ENCODE results near the gene SLC27A2. TPM values are rescaled to one million over a fixed set of nuclear protein-coding genes. Genes with fewer than 3 reads are reported as not detected.

The SLC27A2 gene
- total RNA-seq, 1 experiment from 2014 or later: 0.77 TPM

GRCh38 chr15:50231761-50232160, 49.8 kb downstream of the SLC27A2 start:
- no peak overlapping the region for H3K27ac ChIP-seq (ENCODE audit: low read depth, low read length, poor library complexity, severe bottlenecking)
- DNase-seq (ENCODE audit: low spot score): no peak
- peaks cover 5% of the 10 kb centered on the region for H3K4me1 ChIP-seq (ENCODE audit: insufficient read depth, low read length, poor library complexity, severe bottlenecking)
- intact Hi-C loops (cut with micrococcal nuclease; ENCODE audit: unreplicated experiment): no loop called here
- CTCF ChIA-PET: no interaction called here
- POLR2A ChIA-PET (ENCODE audit: low non-redundant PET): no interaction called here
- TF ChIP-seq CTCF (conservative IDR thresholded peaks at IDR 0.05; ENCODE audit: low read depth, low read length) (no peak), EZH2 (IDR thresholded peaks at IDR 0.05; ENCODE audit: borderline replicate concordance, low read depth, low read length, poor library complexity, severe bottlenecking) (no peak)
- BruUV-seq (replicated peaks): no TSS peak
- H3K9me3 ChIP-seq (ENCODE audit: low read depth, low read length, poor library complexity, severe bottlenecking): no peaks in the 10 kb centered on the region
- no peaks in the 10 kb centered on the region for H3K36me3 ChIP-seq (ENCODE audit: insufficient read depth, low read length, poor library complexity, severe bottlenecking)
- H3K4me3 ChIP-seq (ENCODE audit: low read depth, low read length, poor library complexity, severe bottlenecking): no peak overlapping the region
- H3K27me3 ChIP-seq (replicated peaks; ENCODE audit: insufficient read depth, low read depth, low read length, poor library complexity): no peaks in the 10 kb centered on the region

- H3K9me3 ChIP-seq (ENCODE audit: low read depth, low read length, poor library complexity, severe bottlenecking): no peaks in the 10 kb centered on the region
- CTCF ChIA-PET: no interaction called here
- H3K27ac ChIP-seq (ENCODE audit: low read depth, low read length, poor library complexity, severe bottlenecking): no peak overlapping the region
- DNase-seq (ENCODE audit: low spot score): no peak
- no peaks in the 10 kb centered on the region for H3K36me3 ChIP-seq (ENCODE audit: insufficient read depth, low read length, poor library complexity, severe bottlenecking)
- intact Hi-C loops (cut with micrococcal nuclease; ENCODE audit: unreplicated experiment): no loop called here
- no peak overlapping the region for H3K4me3 ChIP-seq (ENCODE audit: low read depth, low read length, poor library complexity, severe bottlenecking)
- BruUV-seq (replicated peaks): no TSS peak
- peaks cover 5% of the 10 kb centered on the region for H3K4me1 ChIP-seq (ENCODE audit: insufficient read depth, low read length, poor library complexity, severe bottlenecking)
- no peak for TF ChIP-seq CTCF (conservative IDR thresholded peaks at IDR 0.05; ENCODE audit: low read depth, low read length)
- TF ChIP-seq EZH2 (IDR thresholded peaks at IDR 0.05; ENCODE audit: borderline replicate concordance, low read depth, low read length, poor library complexity, severe bottlenecking): no peak
- no peaks in the 10 kb centered on the region for H3K27me3 ChIP-seq (replicated peaks; ENCODE audit: insufficient read depth, low read depth, low read length, poor library complexity)
- POLR2A ChIA-PET (ENCODE audit: low non-redundant PET): no interaction called here
These were observed 50.8 kb downstream of the SLC27A2 start for GRCh38 chr15:50232791-50233190.

- intact Hi-C loops (cut with micrococcal nuclease; ENCODE audit: unreplicated experiment): no loop called here
- H3K36me3 ChIP-seq (ENCODE audit: insufficient read depth, low read length, poor library complexity, severe bottlenecking): no peaks in the 10 kb centered on the region
- DNase-seq (ENCODE audit: low spot score): no peak
- no TSS peak for BruUV-seq (replicated peaks)
- H3K4me1 ChIP-seq (ENCODE audit: insufficient read depth, low read length, poor library complexity, severe bottlenecking): peaks cover 5% of the 10 kb centered on the region
- no peaks in the 10 kb centered on the region for H3K9me3 ChIP-seq (ENCODE audit: low read depth, low read length, poor library complexity, severe bottlenecking)
- H3K27ac ChIP-seq (ENCODE audit: low read depth, low read length, poor library complexity, severe bottlenecking): no peak overlapping the region
- POLR2A ChIA-PET (ENCODE audit: low non-redundant PET): no interaction called here
- TF ChIP-seq EZH2 (IDR thresholded peaks at IDR 0.05; ENCODE audit: borderline replicate concordance, low read depth, low read length, poor library complexity, severe bottlenecking) (no peak), CTCF (conservative IDR thresholded peaks at IDR 0.05; ENCODE audit: low read depth, low read length) (no peak)
- CTCF ChIA-PET: no interaction called here
- H3K27me3 ChIP-seq (replicated peaks; ENCODE audit: insufficient read depth, low read depth, low read length, poor library complexity): no peaks in the 10 kb centered on the region
- no peak overlapping the region for H3K4me3 ChIP-seq (ENCODE audit: low read depth, low read length, poor library complexity, severe bottlenecking)
These were observed 51.3 kb downstream of the SLC27A2 start for GRCh38 chr15:50233192-50233736.
